ENCODE measurements around the gene AK8.
"Not testable (repeated sequence)": the region's sequence is repeated elsewhere in the genome, so short reads cannot be mapped to it uniquely, and the experiment has no call there.

AK8 gene

DNA sequence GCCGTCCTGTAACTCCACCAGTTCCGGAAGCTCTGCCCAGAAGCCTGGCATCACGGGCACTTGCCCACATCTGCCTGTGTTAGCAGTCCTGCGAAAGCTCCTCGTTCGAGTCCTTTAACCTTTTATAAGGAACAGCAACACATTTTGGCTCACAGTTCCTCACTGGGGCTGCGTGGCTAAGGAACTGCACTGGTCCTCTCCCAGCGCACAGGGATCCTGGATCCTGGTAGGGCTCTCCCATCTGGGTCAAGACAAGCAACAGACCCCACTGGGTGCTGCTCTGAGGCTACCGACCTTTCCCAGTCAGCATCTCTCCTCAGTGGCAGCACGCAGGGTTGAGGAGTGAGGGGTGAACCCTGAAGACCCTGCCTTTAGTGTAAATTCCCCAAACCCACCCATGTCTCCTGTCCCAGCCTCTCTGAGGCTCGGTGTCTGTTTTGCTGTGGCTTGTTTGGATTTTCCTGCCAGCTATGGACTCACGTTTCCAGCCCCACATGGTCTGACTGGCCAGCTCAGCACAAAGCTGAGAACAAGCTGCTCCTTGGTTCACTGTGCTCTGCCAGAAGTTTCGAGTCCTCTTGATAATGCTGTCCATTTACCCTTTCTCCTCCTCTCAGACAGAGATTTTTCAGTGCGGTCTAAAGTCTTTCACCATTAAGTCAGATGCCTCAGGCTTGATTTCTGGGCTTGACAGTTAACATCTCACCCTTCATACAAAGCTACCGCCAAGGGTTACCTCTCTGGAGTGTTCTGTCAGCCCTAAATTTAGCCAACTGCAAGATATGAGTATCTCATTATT is 80.0 kb downstream of the AK8 start:
- no peak for DNase-seq

DNA sequence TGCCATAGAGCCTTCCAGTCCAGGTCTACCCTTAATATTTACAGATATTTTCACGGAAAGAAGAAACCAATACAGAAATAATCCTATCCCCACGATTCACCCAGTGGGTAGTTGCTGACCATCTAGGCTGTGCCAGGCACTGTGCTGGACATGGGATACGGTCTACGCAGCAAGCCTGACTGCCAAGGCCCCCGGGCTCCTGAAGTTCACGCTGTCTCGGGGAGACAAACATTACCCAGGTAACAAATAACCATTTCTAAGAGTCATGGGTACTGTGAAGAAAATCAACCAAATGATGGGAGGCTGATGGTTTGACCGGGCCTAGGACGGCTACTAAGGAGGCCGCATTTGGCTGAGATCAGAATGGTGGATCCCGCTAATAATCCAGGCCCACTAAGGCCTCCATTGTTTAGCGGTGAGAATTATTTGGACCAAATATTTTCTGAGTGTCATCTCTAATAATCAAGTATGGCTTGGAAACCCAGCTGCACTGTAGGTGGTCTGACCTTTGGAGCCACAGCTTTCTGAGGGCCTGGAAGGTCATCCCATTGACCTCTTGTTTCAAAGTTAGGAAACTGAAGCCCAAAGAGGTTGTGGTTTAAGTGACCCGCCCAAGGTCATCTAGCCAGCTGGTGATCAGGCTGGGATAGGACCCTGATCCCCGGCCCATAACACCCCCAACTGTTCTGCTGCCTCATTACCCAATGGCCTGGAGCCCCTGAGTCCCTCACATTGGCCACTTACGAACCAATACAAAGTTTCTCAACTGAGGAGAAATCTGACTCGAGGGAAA is 82.4 kb downstream of the AK8 start:
- no peak for DNase-seq

DNA sequence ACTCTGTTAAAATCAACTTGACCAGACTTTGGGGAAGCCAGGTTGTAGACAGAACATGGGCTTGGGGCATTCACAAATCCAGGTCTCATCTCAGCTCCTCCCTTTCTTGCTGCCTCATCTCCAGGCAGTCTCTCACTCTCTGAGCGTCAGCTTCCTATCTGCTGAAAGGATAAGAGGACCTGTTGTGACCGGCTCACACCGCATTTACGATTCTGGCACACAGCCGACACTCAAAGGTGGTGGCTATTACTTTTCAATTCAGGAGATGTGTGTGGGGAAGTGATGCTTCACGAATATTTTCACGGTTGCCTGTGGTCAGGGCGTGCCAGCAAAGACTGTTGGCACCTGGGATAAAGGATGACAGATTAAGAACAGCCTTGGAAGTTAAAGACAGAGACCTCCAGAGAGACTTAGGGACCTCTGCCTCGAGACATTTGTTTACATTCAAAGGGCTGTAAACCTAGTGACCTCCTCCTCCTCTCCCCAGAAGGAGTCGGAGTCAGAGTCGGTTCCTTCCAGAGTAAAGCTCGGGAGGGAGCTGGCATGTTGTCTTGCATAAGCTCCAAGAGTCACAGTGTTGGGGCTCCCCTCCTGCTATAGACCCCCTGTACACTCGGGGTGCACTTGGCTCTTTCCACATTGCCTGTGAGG is 83.2 kb downstream of the AK8 start:
- DNase-seq = no peak

- DNase-seq = no peak
These were observed 84.2 kb downstream of the AK8 start for GRCh38 chr9:132793606-132794580.

DNA sequence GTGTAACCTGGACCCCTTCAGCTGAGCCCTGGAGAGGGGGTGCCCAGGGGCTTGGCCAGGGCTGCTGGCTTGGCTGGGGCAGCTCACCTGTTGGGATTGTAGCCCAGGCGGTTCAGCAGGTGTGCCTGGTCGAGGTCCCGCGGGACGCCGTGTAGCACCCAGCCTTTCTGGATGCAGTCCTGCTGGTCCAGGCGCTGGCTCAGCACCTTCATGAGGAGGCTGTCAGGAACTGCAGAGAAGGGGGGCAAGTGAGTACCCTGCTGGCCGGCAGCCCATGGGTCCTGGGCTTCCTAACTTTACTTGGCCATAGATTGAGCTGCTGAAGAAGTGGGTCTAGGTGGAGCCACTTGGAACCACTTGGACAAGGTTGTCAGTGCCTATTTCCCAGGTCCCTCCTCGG is 85.5 kb downstream of the AK8 start:
- DNase-seq = no peak

DNA sequence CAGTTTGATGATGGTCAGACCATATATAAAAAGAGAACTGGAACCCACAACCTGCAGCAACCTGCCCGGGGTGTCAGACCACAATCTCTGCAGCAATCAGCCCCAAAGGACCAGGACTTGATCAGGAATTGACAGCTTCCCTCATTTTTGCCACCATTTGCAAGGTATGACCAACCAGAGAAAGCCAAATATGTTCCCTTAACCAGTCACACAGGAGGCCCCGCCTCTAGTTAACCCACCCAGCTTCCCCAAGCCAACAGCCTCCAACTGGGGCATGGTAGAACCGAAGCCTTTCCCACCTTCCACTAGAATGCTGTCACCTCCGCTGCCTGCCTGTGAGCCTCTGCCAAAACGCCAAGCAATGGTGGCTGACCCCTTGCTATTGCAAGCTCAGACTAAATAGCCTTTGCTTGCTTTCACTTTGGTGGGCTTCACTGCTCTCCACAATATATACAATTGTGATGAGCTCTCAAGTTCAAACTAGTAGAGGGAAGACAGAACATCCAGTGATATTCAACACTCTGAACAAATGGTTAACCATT is 86.3 kb downstream of the AK8 start:
- no peak for DNase-seq

- DNase-seq = no peak
These were observed 88.4 kb downstream of the AK8 start for GRCh38 chr9:132789719-132790118.

DNA sequence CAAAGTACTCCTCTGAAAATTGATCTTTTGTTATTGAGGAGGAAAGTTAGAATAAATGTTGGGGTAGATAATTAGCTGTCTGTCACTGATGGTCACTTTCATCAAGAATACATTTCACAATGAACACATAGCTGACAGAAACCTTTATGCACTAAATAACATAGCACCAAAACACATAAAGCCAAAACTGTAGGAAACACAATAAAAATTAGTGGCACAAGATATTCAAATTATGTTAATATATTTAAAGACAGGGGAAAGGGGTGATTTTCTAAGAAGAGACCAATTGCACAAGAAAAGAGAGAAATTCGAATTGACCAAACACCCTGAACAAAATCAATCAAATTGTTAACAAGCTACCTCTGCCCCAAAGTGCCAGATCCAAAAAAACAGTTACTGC is 89.7 kb downstream of the AK8 start:
- DNase-seq = no peak

DNA sequence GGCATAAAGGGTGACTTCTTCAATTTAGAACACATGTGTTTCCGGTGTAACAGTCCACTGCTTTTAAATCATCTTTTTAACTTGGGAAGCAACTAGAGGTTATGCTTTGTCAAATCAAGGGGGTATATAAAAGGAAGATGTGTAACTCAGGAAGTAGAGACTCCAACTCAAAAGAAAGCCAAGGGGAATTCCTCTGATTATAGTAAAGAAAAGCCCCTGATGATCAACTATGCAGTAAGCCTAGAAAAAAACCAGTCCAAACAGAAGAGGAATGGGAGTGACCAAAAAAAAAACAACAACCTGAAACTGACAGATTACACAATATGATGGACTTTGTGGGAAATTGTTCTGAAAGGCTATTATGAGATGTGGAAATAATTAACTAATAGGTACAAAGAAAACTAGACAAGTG is 90.3 kb downstream of the AK8 start:
- DNase-seq = no peak

DNA sequence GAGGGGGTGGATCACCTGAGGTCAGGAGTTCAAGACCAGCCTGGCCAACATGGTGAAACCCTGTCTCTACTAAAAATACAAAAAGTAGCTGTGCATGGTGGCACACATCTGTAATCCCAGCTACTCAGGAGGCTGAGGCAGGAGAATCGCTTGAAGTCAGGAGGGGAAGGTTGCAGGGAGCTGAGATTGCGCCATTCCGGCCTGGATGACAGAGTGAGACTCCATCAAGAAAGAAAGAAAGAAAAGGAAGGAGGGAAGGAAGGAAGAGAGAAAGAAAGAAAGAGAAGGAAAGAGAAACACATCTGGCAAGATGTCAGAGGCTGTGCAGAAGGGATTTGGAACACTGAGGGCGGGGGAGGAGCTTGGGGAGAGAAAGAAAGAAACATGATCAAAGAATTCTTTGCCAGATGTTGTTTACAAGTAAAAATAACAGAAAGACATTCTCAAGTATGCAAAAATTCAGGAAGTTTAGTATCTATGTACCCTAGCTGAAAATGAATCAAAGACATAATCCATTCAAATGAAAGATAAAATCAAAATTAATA is 93.7 kb downstream of the AK8 start:
- DNase-seq = no peak

- DNase-seq = no peak
These were observed 95.1 kb downstream of the AK8 start for GRCh38 chr9:132783006-132783405.

DNA sequence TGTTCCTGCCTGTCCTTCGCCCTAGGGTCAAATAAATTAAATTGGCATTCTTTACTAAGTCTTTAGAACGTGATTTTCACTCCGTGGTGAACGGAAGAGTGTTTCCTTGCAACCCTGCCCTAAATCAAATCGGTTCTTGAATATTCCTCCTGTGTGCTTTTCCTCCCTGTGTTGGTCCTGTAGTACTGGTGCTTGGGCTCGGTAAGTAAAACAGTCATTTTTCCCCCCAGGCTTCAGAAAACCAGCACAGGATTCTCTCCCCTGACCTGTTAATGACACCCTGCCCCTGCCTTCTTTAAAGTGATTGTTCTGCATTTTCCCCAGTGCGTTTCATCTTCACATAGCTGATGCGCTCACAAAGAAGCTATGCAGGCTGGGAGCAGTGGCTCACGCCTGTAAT is 96.0 kb downstream of the AK8 start:
- no peak for DNase-seq

DNA sequence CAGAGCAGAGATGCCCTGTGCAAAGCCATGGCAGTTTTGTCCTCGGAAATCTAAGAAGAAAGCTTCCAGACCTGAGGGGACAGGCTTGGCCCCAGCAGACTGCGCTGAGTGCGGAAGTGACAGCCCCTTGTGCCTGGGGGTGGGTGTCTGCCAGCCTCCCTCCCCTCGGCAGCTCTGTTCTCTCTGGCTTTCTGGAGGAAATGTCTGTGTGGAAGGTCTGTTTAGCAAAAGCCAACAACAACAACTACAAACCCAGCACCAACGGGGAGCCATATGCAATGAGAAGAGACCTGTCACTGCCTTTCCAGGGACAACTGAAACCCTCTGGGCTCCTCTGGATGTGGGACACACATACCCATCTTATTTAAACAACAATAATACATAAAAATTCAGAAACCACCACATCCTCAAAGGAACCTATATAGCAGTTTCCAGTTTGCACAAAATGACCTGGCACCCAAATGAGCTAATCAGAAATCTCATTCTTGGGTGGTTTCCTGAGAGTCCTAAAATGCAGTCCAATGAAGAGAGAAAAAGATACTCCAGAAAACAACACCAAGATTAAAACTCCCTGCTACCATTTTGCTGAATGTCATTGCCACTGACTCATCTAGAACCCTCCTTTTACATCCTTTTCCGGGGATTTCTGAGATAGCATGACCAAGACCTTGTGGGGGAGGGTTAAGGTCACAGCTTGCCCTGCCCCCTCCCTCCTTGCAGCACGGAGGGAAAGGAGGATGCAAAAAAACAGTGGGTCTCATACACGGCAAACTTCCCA is 97.7 kb downstream of the AK8 start:
- no peak for DNase-seq

GRCh38 chr9:132776891-132777290 is 101.2 kb downstream of the AK8 start:
- no peak for DNase-seq

- DNase-seq = no peak
These were observed 101.8 kb downstream of the AK8 start for GRCh38 chr9:132776268-132776667.

GRCh38 chr9:132775720-132776119 is 102.4 kb downstream of the AK8 start:
- DNase-seq = no peak

DNA sequence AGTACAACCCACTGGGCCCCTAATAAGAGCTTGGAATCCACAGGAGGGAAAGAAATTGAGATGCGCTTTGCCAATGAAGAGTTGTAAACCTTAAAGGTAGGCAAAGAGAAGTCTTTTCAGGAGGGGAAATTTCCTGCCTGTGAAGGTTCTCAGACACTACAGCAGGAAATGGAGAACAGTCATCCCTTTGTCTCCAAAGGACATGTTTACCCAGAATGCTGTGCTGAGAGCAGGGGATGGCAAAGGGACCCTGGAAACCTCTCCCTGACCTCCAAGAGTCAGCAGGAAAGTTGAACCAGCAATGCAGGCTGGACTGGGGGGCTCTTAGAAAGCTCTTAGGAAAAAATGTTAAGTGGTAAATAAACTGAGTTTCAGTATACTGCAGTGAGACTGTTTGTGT is 103.2 kb downstream of the AK8 start:
- no peak for DNase-seq

- no peak for DNase-seq
These were observed 104.2 kb downstream of the AK8 start for GRCh38 chr9:132773764-132774339.

DNA sequence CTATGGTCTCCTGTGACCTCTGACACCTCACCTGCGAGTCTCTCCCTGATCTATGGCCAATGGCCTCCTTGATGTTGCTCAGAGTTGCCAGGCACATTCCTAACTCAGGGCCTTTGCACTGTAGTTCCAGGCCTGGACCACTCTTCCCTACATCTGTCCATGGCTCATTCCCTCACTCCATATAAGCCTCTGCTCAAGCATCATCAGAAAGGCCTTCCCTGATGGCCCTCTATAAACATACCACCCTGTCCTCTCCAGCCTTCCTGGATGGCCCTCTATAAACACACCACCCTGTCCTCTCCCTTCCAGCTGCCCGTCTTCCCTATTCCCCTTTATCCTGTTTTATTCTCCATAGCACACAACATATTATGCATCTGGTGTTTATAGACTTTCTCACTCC is 105.0 kb downstream of the AK8 start:
- no peak for DNase-seq

DNA sequence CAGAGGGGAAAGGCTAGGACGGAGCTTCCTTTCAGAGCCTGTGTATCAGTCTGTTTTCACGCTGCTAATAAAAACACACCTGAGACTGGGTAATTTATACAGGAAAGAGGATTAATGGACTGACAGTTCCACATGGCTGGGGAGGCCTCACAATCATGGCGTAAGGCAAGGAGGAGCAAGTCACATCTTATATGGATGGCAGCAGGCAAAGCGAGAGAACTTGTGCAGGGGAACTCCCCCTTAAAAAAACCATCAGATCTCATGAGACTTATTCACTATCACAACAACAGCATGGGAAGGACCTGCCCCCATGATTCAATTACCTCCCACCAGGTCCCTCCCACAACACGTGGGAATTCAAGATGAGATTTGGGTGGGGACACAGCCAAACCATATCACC is 106.3 kb downstream of the AK8 start:
- DNase-seq = not testable (repeated sequence)

DNA sequence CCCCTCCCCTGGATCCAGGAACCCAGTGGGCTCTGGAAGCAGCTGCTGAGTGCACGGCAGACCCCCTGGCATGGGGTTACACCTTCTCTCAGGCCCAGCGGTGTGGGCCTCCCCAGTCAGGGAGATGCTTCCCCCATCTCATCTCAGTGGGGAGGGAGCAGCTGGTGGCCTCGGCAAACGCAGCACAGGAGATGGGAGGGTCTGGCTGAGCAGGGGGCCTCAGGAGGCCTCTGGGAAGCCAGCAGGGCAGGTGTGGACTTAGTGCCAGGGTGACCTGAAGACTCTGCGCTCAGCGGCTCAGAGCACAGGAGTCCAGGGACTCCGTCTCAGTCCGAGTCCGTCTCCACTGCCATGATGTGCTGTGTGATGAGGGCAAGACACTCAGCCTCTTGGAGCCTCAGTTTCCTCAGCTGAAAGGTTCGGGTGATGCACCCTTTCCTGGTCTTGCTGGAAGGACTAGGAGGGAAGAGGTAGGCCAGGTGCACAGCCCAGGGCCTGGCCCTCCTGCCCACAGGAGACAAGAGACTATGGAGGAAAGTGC is 107.2 kb downstream of the AK8 start:
- no peak for DNase-seq

Measured in NCI-H1417 (cell line).